Activated CD8-positive, alpha-beta memory T cell treated with anti-CD3 and anti-CD28 coated beads, Interleukin-2, amount 10 ng/mL, durations not matched to agents 7 days and 5 days (primary cell): ENCODE data around the gene DDX5. TPM values are rescaled to one million over a fixed set of nuclear protein-coding genes. Genes with fewer than 3 reads are reported as not detected.
A peak's percentile ranks its signal among the peaks of the same experiment; 100 is the strongest.

Experiments used
- ATAC-seq: fragments of 150-1000 bp; cut with Tn5 transposase; one replicate; pipeline ENCODE4 v1.10.0; 2021; ENCODE audit warnings: moderate library complexity
- CTCF ChIA-PET: fragments of 350-600 bp; sonication (Branson Sonifier 250); formaldehyde crosslinking; loops from one replicate; lab custom pipeline; 2021; ENCODE audit warnings: antibody characterized with exemption; lab: Charles Lee
- DNase-seq: peaks from one replicate; pipeline ENCODE4 v3.0.0-alpha.2; 2020
- H3K27ac Mint-ChIP-seq: one replicate; pipeline ENCODE4 v1.8.0; 2021; ENCODE audit warnings: mild to moderate bottlenecking, mixed read lengths
- H3K27me3 Mint-ChIP-seq: one replicate; pipeline ENCODE4 v1.8.0; 2021; ENCODE audit warnings: mixed read lengths
- H3K36me3 Mint-ChIP-seq: one replicate; pipeline ENCODE4 v1.8.0; 2021; ENCODE audit warnings: mild to moderate bottlenecking, mixed read lengths
- H3K4me1 Mint-ChIP-seq: one replicate; pipeline ENCODE4 v1.8.0; 2021; ENCODE audit warnings: mixed read lengths
- H3K4me3 Mint-ChIP-seq: one replicate; pipeline ENCODE4 v1.8.0; 2021; ENCODE audit warnings: mild to moderate bottlenecking, moderate library complexity, mixed read lengths
- H3K9me3 Mint-ChIP-seq: one replicate; pipeline ENCODE4 v1.8.0; 2022; ENCODE audit warnings: low read depth, mixed read lengths
- total RNA-seq, 2 experiments: library from RNA; stranded (reverse); gene quantifications; one replicate each; pipeline ENCODE4 v1.2.3, GENCODE V29; 2021

Gene DDX5
- 100 to 1,000 TPM; 842 to 926 TPM for total RNA-seq

- Mint-ChIP-seq H3K36me3 (peaks cover 64% of the 10 kb centered on the region), H3K9me3 (no peaks in the 10 kb centered on the region), H3K4me3 (peak within 1 kb of the TSS; percentile 100), H3K27ac (peak within 1 kb of the TSS; percentile 100), H3K27me3 (peaks cover 2% of the 10 kb centered on the region), H3K4me1 (peaks cover 57% of the 10 kb centered on the region)
- peak; percentile 64 for ATAC-seq
- peak; percentile 98 for DNase-seq
- CTCF ChIA-PET: interaction anchor here (0.9 to 7.2 kb wide), 7 partner anchors 7 to 144 kb away, joined by 5 to 68 read pairs (median 15); partner anchors contain the start of gene POLG2
Measured at GRCh38 chr17:64506201-64506575, at the start of gene DDX5. TSS of gene DDX5 (minus strand) at chr17:64506289. CDS start at chr17:64506119, 170 bp downstream.

DNA sequence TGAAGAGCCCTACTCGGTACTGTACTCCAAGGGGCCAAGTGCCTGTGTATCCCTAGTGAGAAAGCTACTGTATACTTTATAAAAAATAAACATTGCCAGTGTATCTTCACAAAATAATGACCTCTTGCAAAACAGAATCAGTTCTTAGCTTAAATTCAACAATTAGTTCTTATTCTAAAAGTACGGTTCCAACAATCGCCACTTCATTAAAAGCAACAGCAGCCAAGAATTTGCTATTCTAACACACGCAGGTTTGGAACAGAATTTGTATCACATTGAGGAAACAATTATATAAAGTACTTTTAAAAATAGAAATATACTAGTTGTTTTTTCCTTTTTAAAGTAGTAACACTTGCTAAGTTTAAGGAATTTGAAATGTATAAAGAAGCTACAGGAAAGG, 49.2 kb upstream of the DDX5 start:
- no peak overlapping the region for H3K4me3 Mint-ChIP-seq
- H3K27me3 Mint-ChIP-seq: no peaks in the 10 kb centered on the region
- no peaks in the 10 kb centered on the region for H3K4me1 Mint-ChIP-seq
- DNase-seq (no peak), ATAC-seq (no peak)
- peaks cover 21% of the 10 kb centered on the region for H3K36me3 Mint-ChIP-seq
- no peak overlapping the region for H3K27ac Mint-ChIP-seq
- H3K9me3 Mint-ChIP-seq: no peaks in the 10 kb centered on the region
- CTCF ChIA-PET: interaction anchor here (0.7 to 1.2 kb wide), 4 partner anchors 11 to 135 kb away, joined by 3 read pairs; no protein-coding TSS in a partner anchor

DNA sequence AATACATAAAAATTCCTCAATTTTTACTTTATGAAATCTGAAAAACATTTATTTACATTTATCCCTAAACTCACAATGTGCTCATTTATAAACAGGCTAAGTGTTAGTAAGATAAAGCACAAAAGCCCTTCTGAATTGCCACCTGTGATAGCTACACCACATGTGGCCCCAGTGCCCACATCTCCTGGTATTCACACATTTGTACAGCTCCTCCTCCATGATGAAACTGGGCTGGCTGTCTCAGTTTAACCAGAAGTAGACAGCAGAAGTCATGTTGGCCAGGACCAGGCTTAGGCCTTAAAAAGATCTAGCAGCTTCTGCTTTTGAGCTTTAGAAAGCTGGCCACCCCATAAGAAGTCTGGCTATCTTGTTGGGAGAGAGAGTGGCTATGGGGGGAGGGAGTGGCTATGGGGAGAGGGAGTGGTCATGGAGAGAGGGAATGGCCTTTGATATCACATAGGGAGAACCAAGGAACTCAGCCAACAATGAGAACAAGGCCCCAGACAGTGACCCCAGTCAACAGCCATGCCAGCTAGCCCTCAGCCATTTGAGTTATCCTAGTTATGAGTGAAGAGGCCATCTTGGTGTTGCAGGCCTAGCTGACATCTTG, 48.0 kb upstream of the DDX5 start:
- Mint-ChIP-seq H3K4me3 (no peak overlapping the region), H3K9me3 (no peaks in the 10 kb centered on the region), H3K4me1 (no peaks in the 10 kb centered on the region), H3K27ac (no peak overlapping the region), H3K27me3 (no peaks in the 10 kb centered on the region), H3K36me3 (peaks cover 21% of the 10 kb centered on the region)
- DNase-seq: no peak
- CTCF ChIA-PET: interaction anchor here (0.8 to 1.2 kb wide), 3 partner anchors 49 to 420 kb away, joined by 3 to 4 read pairs (median 3); no protein-coding TSS in a partner anchor
- ATAC-seq: no peak

DNA sequence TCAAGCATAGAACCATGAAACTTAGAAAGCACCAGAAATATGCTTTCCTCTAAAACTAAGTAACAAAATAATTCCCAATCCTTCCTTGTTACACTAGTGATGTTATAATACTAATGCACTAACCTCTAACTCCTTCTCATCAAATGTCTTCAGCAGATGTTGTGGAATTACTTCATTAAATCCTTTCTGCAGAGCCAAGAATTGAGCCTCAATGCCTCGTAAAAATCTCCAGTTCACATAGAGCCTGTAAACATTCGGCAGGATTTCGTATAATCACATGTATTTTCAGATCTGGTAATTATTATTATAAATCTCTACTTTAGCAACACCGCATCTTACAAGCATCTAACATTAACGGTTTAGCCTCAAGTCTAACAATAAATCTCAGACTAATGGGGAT, 45.4 kb upstream of the DDX5 start:
- Mint-ChIP-seq H3K36me3 (peaks cover 18% of the 10 kb centered on the region), H3K27ac (no peak overlapping the region), H3K4me3 (no peak overlapping the region), H3K9me3 (no peaks in the 10 kb centered on the region), H3K4me1 (no peaks in the 10 kb centered on the region), H3K27me3 (no peaks in the 10 kb centered on the region)
- CTCF ChIA-PET: no interaction called here
- ATAC-seq (no peak), DNase-seq (no peak)

- H3K4me1 Mint-ChIP-seq: no peaks in the 10 kb centered on the region
- H3K9me3 Mint-ChIP-seq: no peaks in the 10 kb centered on the region
- ATAC-seq: no peak
- no peak overlapping the region for H3K4me3 Mint-ChIP-seq
- peaks cover 16% of the 10 kb centered on the region for H3K36me3 Mint-ChIP-seq
- H3K27me3 Mint-ChIP-seq: no peaks in the 10 kb centered on the region
- DNase-seq: no peak
- CTCF ChIA-PET: interaction anchor here (0.6 to 2.2 kb wide), 4 partner anchors 31 to 228 kb away, joined by 3 to 7 read pairs (median 5); no protein-coding TSS in a partner anchor
- no peak overlapping the region for H3K27ac Mint-ChIP-seq
Measured at GRCh38 chr17:64547319-64547718, 41.2 kb upstream of the DDX5 start.

DNA sequence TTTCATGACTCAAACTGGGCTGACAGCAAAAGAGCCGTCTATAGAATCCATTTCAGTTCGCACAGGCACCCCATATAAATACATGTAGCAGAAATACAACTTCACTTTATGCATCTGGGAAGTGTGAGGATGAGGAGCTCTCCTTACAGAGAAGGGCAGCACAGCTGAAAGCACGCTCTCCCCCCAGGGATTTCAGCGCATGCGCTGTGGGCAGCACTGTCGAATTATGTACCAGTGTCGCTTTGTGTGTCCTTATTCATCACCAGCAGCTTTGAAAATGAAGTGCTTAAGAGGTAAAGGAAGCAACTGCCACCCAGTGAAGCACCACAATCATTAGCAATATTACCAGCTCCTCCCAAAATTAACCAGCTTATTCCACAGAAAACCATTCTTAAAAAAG, 40.6 kb upstream of the DDX5 start:
- Mint-ChIP-seq H3K4me3 (no peak overlapping the region), H3K9me3 (no peaks in the 10 kb centered on the region), H3K4me1 (no peaks in the 10 kb centered on the region), H3K27me3 (no peaks in the 10 kb centered on the region), H3K27ac (no peak overlapping the region), H3K36me3 (peaks cover 16% of the 10 kb centered on the region)
- ATAC-seq (no peak), DNase-seq (no peak)
- CTCF ChIA-PET: interaction anchor here (1.8 to 2.2 kb wide), 2 partner anchors 30 to 103 kb away, joined by 7 read pairs; no protein-coding TSS in a partner anchor

- Mint-ChIP-seq H3K36me3 (peaks cover 12% of the 10 kb centered on the region), H3K9me3 (no peaks in the 10 kb centered on the region), H3K4me1 (peaks cover 2% of the 10 kb centered on the region), H3K27me3 (no peaks in the 10 kb centered on the region), H3K27ac (no peak overlapping the region), H3K4me3 (no peak overlapping the region)
- ATAC-seq: no peak
- CTCF ChIA-PET: interaction anchor here (0.7 to 2.5 kb wide), 4 partner anchors 11 to 225 kb away, joined by 3 to 7 read pairs (median 4); no protein-coding TSS in a partner anchor
- DNase-seq: no peak
Measured at GRCh38 chr17:64544742-64545141, 38.7 kb upstream of the DDX5 start.

DNA sequence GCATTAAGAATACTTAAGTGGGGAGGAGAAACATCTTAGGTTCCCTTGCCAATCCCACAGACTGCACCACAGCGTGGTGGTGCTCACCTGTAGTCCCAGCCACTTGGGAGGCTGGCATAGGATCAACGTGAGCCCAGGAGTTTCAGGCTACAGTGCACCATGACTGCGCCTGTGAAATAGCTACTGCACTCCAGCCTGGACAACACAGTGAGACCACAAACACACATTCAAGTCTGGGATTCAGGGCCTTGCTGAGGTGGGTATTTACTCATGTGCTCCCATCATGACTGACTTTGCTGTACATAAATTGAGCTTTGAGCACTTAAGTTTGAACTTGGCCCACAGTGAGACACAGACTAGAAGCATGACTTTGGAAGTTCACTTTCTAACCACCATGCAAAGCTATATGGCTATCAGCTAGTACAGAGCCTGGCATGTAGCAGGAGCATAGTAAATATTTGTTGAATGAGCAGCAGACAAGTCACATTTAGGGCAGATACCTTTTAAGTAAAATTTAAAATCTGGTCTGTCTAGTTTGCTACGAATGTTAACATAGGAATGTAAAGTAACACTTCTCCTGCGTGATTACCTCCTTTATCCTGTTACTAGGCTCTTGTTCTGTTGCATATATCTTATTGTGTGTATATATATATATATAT, 34.2 kb upstream of the DDX5 start:
- no peak overlapping the region for H3K27ac Mint-ChIP-seq
- no peaks in the 10 kb centered on the region for H3K27me3 Mint-ChIP-seq
- peaks cover 34% of the 10 kb centered on the region for H3K36me3 Mint-ChIP-seq
- no peak overlapping the region for H3K4me3 Mint-ChIP-seq
- H3K9me3 Mint-ChIP-seq: no peaks in the 10 kb centered on the region
- H3K4me1 Mint-ChIP-seq: peaks cover 2% of the 10 kb centered on the region
- ATAC-seq: no peak
- DNase-seq: no peak
- CTCF ChIA-PET: interaction anchor here (1.2 kb wide), 1 partner anchor 196 kb away, joined by 3 read pairs; no protein-coding TSS in a partner anchor

DNA sequence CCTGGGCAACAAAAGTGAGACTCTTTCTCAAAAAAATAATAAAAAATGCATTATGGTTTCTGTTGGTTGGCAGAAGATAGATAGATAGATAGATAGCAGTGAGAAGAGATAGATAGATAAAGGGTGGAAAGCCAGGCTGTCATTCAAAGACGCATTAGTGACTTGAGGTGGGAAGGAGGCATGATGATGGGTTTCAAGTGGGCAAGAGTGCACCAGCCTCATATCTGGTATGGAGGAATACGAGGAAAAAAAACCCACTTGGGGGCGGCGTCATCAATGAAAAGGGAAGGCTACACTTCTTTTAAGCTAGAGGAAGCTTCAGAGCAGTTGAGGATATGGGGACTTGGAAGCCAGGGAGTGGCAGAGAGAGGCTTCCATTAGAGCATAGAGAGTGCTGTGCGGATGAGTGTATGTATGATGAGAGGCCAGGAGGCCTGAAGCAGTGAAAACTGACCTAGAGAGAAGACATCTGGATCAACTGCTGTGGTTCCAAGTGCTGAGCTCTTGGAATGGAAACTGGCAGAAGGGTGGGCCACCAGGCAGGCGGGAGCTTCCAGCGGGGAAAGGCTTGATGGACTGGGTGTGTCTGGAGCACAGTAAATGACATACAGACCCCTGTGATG, 32.5 kb upstream of the DDX5 start:
- Mint-ChIP-seq H3K4me1 (peaks cover 2% of the 10 kb centered on the region), H3K27me3 (no peaks in the 10 kb centered on the region), H3K36me3 (peaks cover 47% of the 10 kb centered on the region), H3K4me3 (no peak overlapping the region), H3K27ac (peak overlapping the region; percentile 18), H3K9me3 (no peaks in the 10 kb centered on the region)
- DNase-seq: no peak
- CTCF ChIA-PET: interaction anchor here (0.8 to 1.1 kb wide), 2 partner anchors 46 to 198 kb away, joined by 4 to 5 read pairs; no protein-coding TSS in a partner anchor
- no peak for ATAC-seq

- Mint-ChIP-seq H3K36me3 (peaks cover 50% of the 10 kb centered on the region), H3K27me3 (no peaks in the 10 kb centered on the region), H3K9me3 (no peaks in the 10 kb centered on the region), H3K4me1 (peaks cover 2% of the 10 kb centered on the region), H3K4me3 (no peak overlapping the region), H3K27ac (peak overlapping the region; percentile 70)
- CTCF ChIA-PET: interaction anchor here (0.8 to 1.1 kb wide), 2 partner anchors 45 to 63 kb away, joined by 4 to 5 read pairs; no protein-coding TSS in a partner anchor
- DNase-seq (no peak), ATAC-seq (no peak)
Measured at GRCh38 chr17:64537488-64537887, 31.4 kb upstream of the DDX5 start.

- Mint-ChIP-seq H3K4me3 (no peak overlapping the region), H3K4me1 (peaks cover 2% of the 10 kb centered on the region), H3K27ac (no peak overlapping the region), H3K9me3 (no peaks in the 10 kb centered on the region), H3K36me3 (peaks cover 53% of the 10 kb centered on the region), H3K27me3 (no peaks in the 10 kb centered on the region)
- CTCF ChIA-PET: no interaction called here
- no peak for DNase-seq
- no peak for ATAC-seq
Measured at GRCh38 chr17:64536913-64537312, 30.8 kb upstream of the DDX5 start.

DNA sequence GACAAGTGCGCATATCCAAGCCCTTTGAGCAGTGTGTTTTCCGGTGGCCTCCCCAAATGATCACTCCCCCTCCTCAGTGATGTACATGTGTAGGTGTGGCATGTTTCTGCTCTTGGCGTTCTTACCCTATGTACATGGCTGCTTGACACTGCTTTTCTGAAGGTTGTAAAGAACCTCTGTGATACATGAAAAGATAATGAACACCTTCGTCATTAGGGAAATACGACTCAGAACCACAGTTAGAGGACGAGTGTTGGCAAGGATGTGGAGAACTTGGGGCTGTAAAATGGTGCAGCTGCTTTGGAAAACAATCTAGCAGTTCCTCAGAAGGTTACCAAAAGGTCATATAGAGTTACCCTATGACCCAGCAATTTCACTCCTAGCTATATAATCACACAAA, 29.3 kb upstream of the DDX5 start:
- H3K4me1 Mint-ChIP-seq: no peaks in the 10 kb centered on the region
- H3K27ac Mint-ChIP-seq: no peak overlapping the region
- ATAC-seq (no peak), DNase-seq (no peak)
- CTCF ChIA-PET: interaction anchor here (1.5 kb wide), 1 partner anchor 114 kb away, joined by 3 read pairs; no protein-coding TSS in a partner anchor
- no peak overlapping the region for H3K4me3 Mint-ChIP-seq
- H3K9me3 Mint-ChIP-seq: no peaks in the 10 kb centered on the region
- H3K36me3 Mint-ChIP-seq: peaks cover 59% of the 10 kb centered on the region
- no peaks in the 10 kb centered on the region for H3K27me3 Mint-ChIP-seq

DNA sequence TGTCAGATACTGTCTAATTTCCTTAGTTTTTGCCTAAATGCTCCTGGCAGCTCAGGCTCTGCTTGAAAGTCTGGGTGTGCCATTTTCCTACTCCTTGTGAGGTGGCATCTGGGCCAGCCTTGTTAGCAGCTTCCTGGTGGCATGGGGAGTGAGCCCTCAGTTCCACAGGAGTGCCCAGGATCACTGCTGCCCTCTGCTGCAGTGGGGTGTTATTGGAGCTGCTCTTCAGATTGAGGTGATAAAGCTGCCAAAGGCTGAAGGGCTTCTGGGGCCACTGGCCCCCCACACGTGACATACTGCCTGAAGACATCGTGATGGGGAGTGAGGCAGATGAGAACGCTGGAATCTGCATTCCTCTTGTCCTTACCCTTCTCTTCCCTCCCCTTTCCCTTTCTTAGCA, 28.1 kb upstream of the DDX5 start:
- CTCF ChIA-PET: interaction anchor here (1.2 to 2.5 kb wide), 3 partner anchors 42 to 115 kb away, joined by 3 to 12 read pairs (median 3); no protein-coding TSS in a partner anchor

More for the DNA sequence above, 28.1 kb upstream of the DDX5 start:
- H3K27ac Mint-ChIP-seq: no peak overlapping the region
- H3K4me3 Mint-ChIP-seq: no peak overlapping the region
- H3K9me3 Mint-ChIP-seq: no peaks in the 10 kb centered on the region
- ATAC-seq (no peak), DNase-seq (no peak)
- H3K36me3 Mint-ChIP-seq: peaks cover 64% of the 10 kb centered on the region
- H3K27me3 Mint-ChIP-seq: no peaks in the 10 kb centered on the region
- H3K4me1 Mint-ChIP-seq: no peaks in the 10 kb centered on the region
